MCF 10A (cell line): ENCODE data around the gene INVS. TPM values are rescaled to one million over a fixed set of nuclear protein-coding genes. Genes with fewer than 3 reads are reported as not detected.

Experiments used
- BruUV-seq: library from RNA; stranded (reverse); fragments of 400-500 nt; replicated peaks from 2 replicates; lab custom pipeline; 2021; lab: Mats Ljungman, UMichigan
- CTCF ChIA-PET: fragments of 300-600 bp; sonication (Branson Sonifier 250); formaldehyde crosslinking; extraction: SDS; loops from one replicate; lab custom pipeline; 2021; ENCODE audit warnings: antibody characterized with exemption, inconsistent platforms; lab: Yijun Ruan, JAX
- POLR2A ChIA-PET: fragments of 300-600, 350-650 bp; sonication (Branson Sonifier 250); formaldehyde crosslinking; extraction: SDS; loops from one replicate; lab custom pipeline; 2020; ENCODE audit warnings: antibody characterized with exemption, inconsistent platforms; lab: Yijun Ruan, JAX
- DNase-seq: peaks from one replicate; pipeline ENCODE4 v3.0.0-alpha.2; 2018; ENCODE audit not compliant: unreplicated experiment
- H3K27ac Mint-ChIP-seq: one replicate; pipeline ENCODE4 v1.8.0; 2022; ENCODE audit warnings: mild to moderate bottlenecking, low read depth, mixed read lengths; ENCODE audit not compliant: unreplicated experiment
- H3K27me3 Mint-ChIP-seq: one replicate; pipeline ENCODE4 v1.8.0; 2022; ENCODE audit warnings: mixed read lengths; ENCODE audit not compliant: insufficient read depth, unreplicated experiment
- H3K36me3 Mint-ChIP-seq: one replicate; pipeline ENCODE4 v1.8.0; 2022; ENCODE audit warnings: mild to moderate bottlenecking, moderate library complexity, mixed read lengths; ENCODE audit not compliant: insufficient read depth, unreplicated experiment
- H3K4me1 Mint-ChIP-seq: one replicate; pipeline ENCODE4 v1.8.0; 2022; ENCODE audit warnings: mixed read lengths; ENCODE audit not compliant: insufficient read depth, unreplicated experiment
- H3K4me3 Mint-ChIP-seq: one replicate; pipeline ENCODE4 v1.8.0; 2022; ENCODE audit warnings: mild to moderate bottlenecking, moderate library complexity, mixed read lengths; ENCODE audit not compliant: unreplicated experiment
- H3K9me3 Mint-ChIP-seq: one replicate; pipeline ENCODE4 v1.8.0; 2022; ENCODE audit warnings: mixed read lengths; ENCODE audit not compliant: unreplicated experiment
- CTCF ChIP-seq: fragments of 200-600 bp; IDR thresholded peaks from one replicate; pipeline ENCODE4 v1.8.0; 2022; ENCODE audit warnings: antibody characterized with exemption, mild to moderate bottlenecking; ENCODE audit not compliant: unreplicated experiment
- intact Hi-C: fragments of 100-400 bp; cut with micrococcal nuclease; formaldehyde crosslinking; loops from 2 replicates; pipeline ENCODE4 v1.14.1; 2022
- total RNA-seq: library from RNA; stranded (reverse); gene quantifications from 2 replicates; pipeline ENCODE4 v1.2.3, GENCODE V29; 2022

Gene INVS
- total RNA-seq, 1 experiment from 2014 or later, result 21.9 TPM

- Mint-ChIP-seq H3K27me3 (no peaks in the 10 kb centered on the region), H3K27ac (no peak overlapping the region), H3K9me3 (no peaks in the 10 kb centered on the region), H3K36me3 (no peaks in the 10 kb centered on the region), H3K4me1 (no peaks in the 10 kb centered on the region), H3K4me3 (no peak overlapping the region)
- BruUV-seq, result no TSS peak
- no peak for DNase-seq
- ChIA-PET POLR2A (no interaction called here), CTCF (no interaction called here)
- no peak for TF ChIP-seq CTCF
- intact Hi-C loops, result no loop called here
Observed at GRCh38 chr9:100208673-100209072, 109.6 kb downstream of the INVS start.

- no peak overlapping the region for H3K4me3 Mint-ChIP-seq
- no peak for TF ChIP-seq CTCF
- intact Hi-C loops, result loop anchor here (5.0 kb wide), 1 partner anchor 114 kb away; the partner anchor contains the start of genes ERP44 and INVS
Observed at GRCh38 chr9:100211476-100211875, 112.4 kb downstream of the INVS start.

GRCh38 chr9:100213730-100214477 is 114.9 kb downstream of the INVS start:
- H3K36me3 Mint-ChIP-seq, result peaks cover 7% of the 10 kb centered on the region
- ChIA-PET CTCF (interaction anchor here (1.0 to 3.2 kb wide), 3 partner anchors 9 to 186 kb away, joined by 3 to 19 read pairs (median 4); no protein-coding TSS in a partner anchor), POLR2A (no interaction called here)
- no peak overlapping the region for H3K4me3 Mint-ChIP-seq
- BruUV-seq, result no TSS peak
- no peak overlapping the region for H3K27ac Mint-ChIP-seq
- H3K4me1 Mint-ChIP-seq, result no peaks in the 10 kb centered on the region
- intact Hi-C loops, result loop anchor here (5.0 kb wide), 1 partner anchor 117 kb away; the partner anchor contains the start of genes ERP44 and INVS
- no peaks in the 10 kb centered on the region for H3K9me3 Mint-ChIP-seq
- no peaks in the 10 kb centered on the region for H3K27me3 Mint-ChIP-seq
- DNase-seq, result no peak
- no peak for TF ChIP-seq CTCF

More at GRCh38 chr9:100211476-100211875, 112.4 kb downstream of the INVS start:
- no TSS peak for BruUV-seq
- Mint-ChIP-seq H3K27ac (no peak overlapping the region), H3K27me3 (no peaks in the 10 kb centered on the region), H3K4me1 (no peaks in the 10 kb centered on the region), H3K36me3 (peaks cover 7% of the 10 kb centered on the region), H3K9me3 (no peaks in the 10 kb centered on the region)
- CTCF ChIA-PET, result interaction anchor here (0.6 kb wide), 1 partner anchor 80 kb away, joined by 3 read pairs; no protein-coding TSS in a partner anchor
- no peak for DNase-seq
- POLR2A ChIA-PET, result interaction anchor here (1.6 kb wide), 1 partner anchor 9 kb away, joined by 4 read pairs; no protein-coding TSS in a partner anchor

GRCh38 chr9:100216178-100216787 is 117.2 kb downstream of the INVS start:
- peak; percentile 74 for DNase-seq
- Mint-ChIP-seq H3K9me3 (no peaks in the 10 kb centered on the region), H3K36me3 (peaks cover 7% of the 10 kb centered on the region), H3K4me1 (no peaks in the 10 kb centered on the region), H3K4me3 (no peak overlapping the region), H3K27me3 (no peaks in the 10 kb centered on the region), H3K27ac (no peak overlapping the region)
- intact Hi-C loops, result loop anchor here (1.0 to 5.0 kb wide), 2 partner anchors 188 to 381 kb away; no protein-coding TSS in a partner anchor
- BruUV-seq, result no TSS peak
- ChIA-PET POLR2A (no interaction called here), CTCF (interaction anchor here (0.5 to 2.0 kb wide), 12 partner anchors 11 to 1282 kb away, joined by 3 to 6 read pairs (median 4); no protein-coding TSS in a partner anchor)
- peak; percentile 60 for TF ChIP-seq CTCF
